Colonic mucosa (tissue), 4 donors: ENCODE results near the gene GTF3C5. TPM values are rescaled to one million over a fixed set of nuclear protein-coding genes. Genes with fewer than 3 reads are reported as not detected.

Experiments used
- DNase-seq: peaks from one replicate; pipeline ENCODE4 v3.0.0-alpha.2; 2020
- H3K27ac ChIP-seq: fragments of 200-600 bp; one replicate; pipeline ENCODE4 v1.8.0; 2021
- H3K27me3 ChIP-seq: fragments of 200-600 bp; one replicate; pipeline ENCODE4 v1.8.0; 2021
- H3K36me3 ChIP-seq: fragments of 200-600 bp; one replicate; pipeline ENCODE4 v1.8.0; 2021
- H3K4me1 ChIP-seq: fragments of 200-600 bp; one replicate; pipeline ENCODE4 v1.8.0; 2021; ENCODE audit warnings: mild to moderate bottlenecking
- H3K4me3 ChIP-seq: fragments of 200-600 bp; one replicate; pipeline ENCODE4 v1.8.0; 2021
- H3K9ac ChIP-seq, 2 donors: one replicate each; pipeline ENCODE4 v1.7.0; 2013; ENCODE audit warnings: control low read depth in 2 of 2, low read depth in 2 of 2, low read length in 2 of 2
- H3K9me3 ChIP-seq: fragments of 200-600 bp; one replicate; pipeline ENCODE4 v1.8.0; 2021
- intact Hi-C: fragments of 100-400 bp; cut with DNase I; formaldehyde crosslinking; loops from one replicate; pipeline ENCODE4 v1.14.1; 2022
- total RNA-seq, 2 donors: library from RNA; stranded (reverse); fragmentation: NEBNext Ultra II Directional in 1 of 2; extraction: Animal tissue kit (Norgen Biotek cat#: 25700) in 1 of 2; gene quantifications; one replicate each; pipeline ENCODE4 v1.2.1, GENCODE V29; 2021
- TF ChIP-seq, protein P1 (sequence below): fragments of 200-600 bp; IDR thresholded peaks from one replicate; pipeline ENCODE4 v1.8.0; 2022; ENCODE audit warnings: antibody characterized with exemption, mild to moderate bottlenecking
- donor health status: healthy.
- donor health status: DM: no; HTN: no; CAD: no.
- donor health status: DM: no; HTN: no; CAD: no.

The GTF3C5 gene
- total RNA-seq, 2 donors from 2014 or later = 42.3 to 70.9 TPM

DNA sequence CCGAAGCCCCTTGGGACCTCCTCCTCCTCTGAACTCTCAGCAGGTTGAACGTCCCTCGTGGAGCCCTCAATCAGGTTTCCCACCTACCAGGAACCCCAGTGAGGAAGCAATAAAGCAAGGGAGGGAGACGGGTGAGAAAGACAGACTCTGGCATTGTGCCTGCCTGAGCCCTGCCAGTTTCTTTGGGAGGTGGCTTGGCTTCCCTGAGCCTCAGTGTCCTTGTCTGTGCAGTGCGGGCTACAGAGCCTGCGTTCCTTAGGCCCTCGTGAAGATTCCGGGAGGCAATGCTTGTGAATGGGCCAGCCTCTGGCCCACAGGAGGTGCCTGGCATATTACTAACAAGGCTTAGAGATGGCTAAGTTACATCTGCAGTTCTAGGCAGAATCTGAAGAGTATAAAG lies 11.9 kb downstream of the GTF3C5 start:
- no peaks in the 10 kb centered on the region for H3K9me3 ChIP-seq
- peaks cover 4% of the 10 kb centered on the region for H3K36me3 ChIP-seq
- TF ChIP-seq, protein P1, sequence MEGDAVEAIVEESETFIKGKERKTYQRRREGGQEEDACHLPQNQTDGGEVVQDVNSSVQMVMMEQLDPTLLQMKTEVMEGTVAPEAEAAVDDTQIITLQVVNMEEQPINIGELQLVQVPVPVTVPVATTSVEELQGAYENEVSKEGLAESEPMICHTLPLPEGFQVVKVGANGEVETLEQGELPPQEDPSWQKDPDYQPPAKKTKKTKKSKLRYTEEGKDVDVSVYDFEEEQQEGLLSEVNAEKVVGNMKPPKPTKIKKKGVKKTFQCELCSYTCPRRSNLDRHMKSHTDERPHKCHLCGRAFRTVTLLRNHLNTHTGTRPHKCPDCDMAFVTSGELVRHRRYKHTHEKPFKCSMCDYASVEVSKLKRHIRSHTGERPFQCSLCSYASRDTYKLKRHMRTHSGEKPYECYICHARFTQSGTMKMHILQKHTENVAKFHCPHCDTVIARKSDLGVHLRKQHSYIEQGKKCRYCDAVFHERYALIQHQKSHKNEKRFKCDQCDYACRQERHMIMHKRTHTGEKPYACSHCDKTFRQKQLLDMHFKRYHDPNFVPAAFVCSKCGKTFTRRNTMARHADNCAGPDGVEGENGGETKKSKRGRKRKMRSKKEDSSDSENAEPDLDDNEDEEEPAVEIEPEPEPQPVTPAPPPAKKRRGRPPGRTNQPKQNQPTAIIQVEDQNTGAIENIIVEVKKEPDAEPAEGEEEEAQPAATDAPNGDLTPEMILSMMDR = no peak
- no peak overlapping the region for H3K9ac ChIP-seq
- no peak overlapping the region for H3K4me3 ChIP-seq
- no peaks in the 10 kb centered on the region for H3K4me1 ChIP-seq
- intact Hi-C loops = loop anchor here (10.0 kb wide), 1 partner anchor 62 kb away; no protein-coding TSS in a partner anchor
- DNase-seq = no peak
- no peaks in the 10 kb centered on the region for H3K27me3 ChIP-seq
- H3K27ac ChIP-seq = no peak overlapping the region

DNA sequence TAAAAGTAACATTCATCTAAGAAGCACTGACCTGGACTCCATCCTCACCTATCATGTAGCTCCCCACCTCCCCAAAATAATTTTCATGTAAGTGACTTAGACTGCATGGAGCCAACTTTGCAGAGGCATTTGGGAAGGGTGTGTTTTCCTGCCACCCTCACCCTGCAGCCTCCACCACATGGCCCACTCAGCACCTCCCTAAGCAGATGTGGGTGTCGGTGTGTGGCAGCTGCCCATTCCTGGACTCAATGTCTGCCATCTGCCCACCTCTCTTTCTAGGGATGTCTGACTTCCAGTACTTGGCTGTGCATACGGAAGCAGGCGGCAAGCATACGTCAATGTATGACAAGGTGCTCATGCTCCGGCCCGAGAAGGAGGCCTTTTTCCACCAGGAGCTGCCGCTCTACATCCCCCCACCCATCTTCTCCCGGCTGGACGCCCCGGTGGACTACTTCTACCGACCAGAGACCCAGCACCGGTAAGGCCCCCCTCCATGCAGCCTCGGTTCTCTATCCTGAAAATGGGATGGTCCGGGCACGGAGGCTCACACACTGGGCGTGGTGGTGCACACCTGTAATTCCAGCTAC lies 12.7 kb downstream of the GTF3C5 start:
- no peaks in the 10 kb centered on the region for H3K9me3 ChIP-seq
- no peaks in the 10 kb centered on the region for H3K27me3 ChIP-seq
- peaks cover 4% of the 10 kb centered on the region for H3K36me3 ChIP-seq
- no peak overlapping the region for H3K27ac ChIP-seq
- H3K9ac ChIP-seq = no peak overlapping the region
- no peaks in the 10 kb centered on the region for H3K4me1 ChIP-seq
- TF ChIP-seq, protein P1 = no peak
- H3K4me3 ChIP-seq = no peak overlapping the region
- no peak for DNase-seq
- intact Hi-C loops = loop anchor here (10.0 kb wide), 1 partner anchor 61 kb away; no protein-coding TSS in a partner anchor

DNA sequence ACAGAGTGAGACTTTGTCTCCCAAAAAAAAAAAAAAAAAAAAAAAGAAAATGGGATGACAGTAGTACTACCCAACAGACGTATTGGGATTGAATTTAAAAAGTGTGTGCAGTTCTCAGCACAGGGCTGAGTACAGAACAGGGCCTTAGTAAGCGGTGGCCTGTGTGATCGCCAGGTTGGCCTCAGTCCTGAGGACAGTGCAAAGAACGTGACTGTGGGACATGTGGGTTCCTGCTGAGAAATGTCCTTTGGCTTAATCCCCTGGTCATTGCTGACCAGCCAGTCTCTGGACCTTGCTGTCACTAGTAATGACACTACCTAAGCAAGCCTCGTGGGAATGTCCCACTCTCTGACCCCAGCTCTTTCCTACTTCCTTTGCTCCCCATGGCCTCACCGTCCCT lies 13.3 kb downstream of the GTF3C5 start:
- TF ChIP-seq, protein P1 = no peak
- H3K9me3 ChIP-seq = no peaks in the 10 kb centered on the region
- peaks cover 4% of the 10 kb centered on the region for H3K36me3 ChIP-seq
- H3K27ac ChIP-seq = no peak overlapping the region
- H3K4me1 ChIP-seq = no peaks in the 10 kb centered on the region
- intact Hi-C loops = loop anchor here (10.0 kb wide), 1 partner anchor 61 kb away; no protein-coding TSS in a partner anchor
- H3K9ac ChIP-seq = no peak overlapping the region
- DNase-seq = no peak
- H3K27me3 ChIP-seq = no peaks in the 10 kb centered on the region
- H3K4me3 ChIP-seq = no peak overlapping the region

DNA sequence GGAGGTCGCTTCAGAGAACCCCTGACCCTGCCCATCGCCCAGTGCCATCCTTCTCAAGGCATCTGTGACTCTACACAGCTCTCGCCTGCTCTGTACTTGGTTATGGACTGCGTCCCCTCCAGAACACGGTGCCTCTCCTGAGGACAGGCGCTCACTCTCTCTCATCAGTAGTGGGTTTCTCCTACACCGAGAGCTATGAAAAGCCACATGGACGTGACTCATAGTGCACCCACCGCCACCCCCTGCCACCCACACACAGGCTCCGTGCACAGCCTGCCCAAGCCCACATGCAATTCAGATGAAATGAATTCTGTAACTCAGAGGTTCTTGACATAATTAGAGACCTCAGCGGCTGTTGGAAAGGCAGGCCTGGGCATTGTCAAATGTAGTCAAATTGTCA lies 13.9 kb downstream of the GTF3C5 start:
- H3K27ac ChIP-seq = no peak overlapping the region
- no peak overlapping the region for H3K4me3 ChIP-seq
- no peaks in the 10 kb centered on the region for H3K9me3 ChIP-seq
- TF ChIP-seq, protein P1 = no peak
- no peak for DNase-seq
- no peaks in the 10 kb centered on the region for H3K27me3 ChIP-seq
- peaks cover 4% of the 10 kb centered on the region for H3K36me3 ChIP-seq
- no peaks in the 10 kb centered on the region for H3K4me1 ChIP-seq
- intact Hi-C loops = loop anchor here (5.0 to 10.0 kb wide), 2 partner anchors 60 to 103 kb away; no protein-coding TSS in a partner anchor
- no peak overlapping the region for H3K9ac ChIP-seq

DNA sequence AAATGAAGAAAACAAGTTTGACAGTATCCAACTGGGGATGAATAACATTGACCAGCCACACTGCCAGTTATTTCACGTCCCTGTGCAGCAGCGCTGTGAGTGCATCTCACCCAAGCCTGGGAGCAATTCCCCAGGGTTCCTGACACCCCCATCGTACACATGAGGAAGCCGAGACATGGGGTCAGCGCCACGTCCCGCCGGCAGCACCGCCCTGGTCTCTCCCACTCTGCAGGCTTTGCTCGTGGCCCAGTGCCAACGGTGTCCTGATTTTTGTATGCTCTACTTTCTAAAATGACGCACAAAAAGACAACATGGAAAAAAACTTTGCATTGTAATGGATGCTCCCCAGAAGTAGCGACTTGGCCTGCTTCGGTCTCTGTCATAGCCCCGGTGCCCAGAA lies 14.3 kb downstream of the GTF3C5 start:
- peaks cover 4% of the 10 kb centered on the region for H3K36me3 ChIP-seq
- TF ChIP-seq, protein P1 = no peak
- no peaks in the 10 kb centered on the region for H3K9me3 ChIP-seq
- H3K9ac ChIP-seq = no peak overlapping the region
- intact Hi-C loops = loop anchor here (5.0 to 10.0 kb wide), 2 partner anchors 60 to 102 kb away; no protein-coding TSS in a partner anchor
- H3K4me1 ChIP-seq = no peaks in the 10 kb centered on the region
- H3K4me3 ChIP-seq = no peak overlapping the region
- DNase-seq = no peak
- no peaks in the 10 kb centered on the region for H3K27me3 ChIP-seq
- H3K27ac ChIP-seq = no peak overlapping the region
